IMR-90 (cell line): ENCODE data around the gene FHL2. TPM values are rescaled to one million over a fixed set of nuclear protein-coding genes. Genes with fewer than 3 reads are reported as not detected.

Experiments
- polyA plus RNA-seq, 3 experiments: library from polyadenylated mRNA; depleted of rRNA; stranded (reverse); fragments of >200 nt; gene quantifications; 2 replicates each; pipeline ENCODE4 v1.2.3, GENCODE V29; 2012; ENCODE audit warnings: low replicate concordance in 1 of 3
- total RNA-seq: library from RNA; depleted of rRNA; stranded (reverse); fragments of >200 nt; gene quantifications from 2 replicates; pipeline ENCODE4 v1.2.3, GENCODE V29; 2012; rRNA removed

The FHL2 gene
- total and polyA plus RNA-seq, 2 of the 4 experiments (the other 2 are of a cell fraction) = 464 to 550 TPM

Other genes starting within 250 kb of the FHL2 start
- not detected in 2 replicates for gene GPR45, start 157.3 kb downstream of the FHL2 start, total RNA-seq
- not detected in 2 replicates for gene GPR45, start 157.3 kb downstream of the FHL2 start, polyA plus RNA-seq (2012; rRNA removed)
- gene TGFBRAP1, start 69.3 kb downstream of the FHL2 start, total RNA-seq = 8.9 and 10.4 TPM in 2 replicates
- 6.9 and 7.2 TPM in 2 replicates for gene TGFBRAP1, start 69.3 kb downstream of the FHL2 start, polyA plus RNA-seq (2012; rRNA removed)
- 3.8 and 11.1 TPM in 2 replicates for gene C2orf49, start 61.5 kb downstream of the FHL2 start, total RNA-seq
- gene C2orf49, start 61.5 kb downstream of the FHL2 start, polyA plus RNA-seq (2012; rRNA removed) = 8.5 and 8.6 TPM in 2 replicates